Measurements from ENCODE around the gene RPL6. TPM values are rescaled to one million over a fixed set of nuclear protein-coding genes. Genes with fewer than 3 reads are reported as not detected.
A peak's percentile ranks its signal among the peaks of the same experiment; 100 is the strongest.
"Not testable (repeated sequence)": the region's sequence is repeated elsewhere in the genome, so short reads cannot be mapped to it uniquely, and the experiment has no call there.

The RPL6 gene
- total RNA-seq, 2 experiments from 2014 or later: 1,104 to 1,130 TPM

DNA sequence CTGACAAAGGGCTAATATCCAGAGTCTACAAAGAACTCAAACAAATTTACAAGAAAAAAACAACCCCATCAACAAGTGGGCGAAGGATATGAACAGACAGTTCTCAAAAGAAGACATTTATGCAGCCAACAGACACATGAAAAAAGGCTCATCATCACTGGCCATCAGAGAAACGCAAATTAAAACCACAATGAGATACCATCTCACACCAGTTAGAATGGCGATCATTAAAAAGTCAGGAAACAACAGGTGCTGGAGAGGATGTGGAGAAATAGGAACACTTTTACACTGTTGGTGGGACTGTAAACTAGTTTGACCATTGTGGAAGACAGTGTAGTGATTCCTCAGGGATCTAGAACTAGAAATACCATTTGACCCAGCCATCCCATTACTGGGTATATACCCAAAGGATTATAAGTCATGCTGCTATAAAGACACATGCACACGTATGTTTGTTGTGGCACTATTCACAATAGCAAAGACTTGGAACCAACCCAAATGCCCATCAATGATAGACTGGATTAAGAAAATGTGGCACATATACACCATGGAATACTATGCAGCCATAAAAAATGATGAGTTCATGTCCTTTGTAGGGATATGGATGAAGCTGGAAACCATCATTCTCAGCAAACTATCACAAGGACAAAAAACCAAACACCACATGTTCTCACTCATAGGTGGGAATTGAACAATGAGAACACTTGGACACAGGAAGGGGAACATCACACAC lies 19.3 kb downstream of the RPL6 start:
- H3K36me3 Mint-ChIP-seq (ENCODE audit: low read depth); ATAC-seq; H3K27ac Mint-ChIP-seq; DNase-seq; H3K9me3 Mint-ChIP-seq (ENCODE audit: insufficient read depth); H3K4me1 Mint-ChIP-seq (ENCODE audit: low read depth); H3K27me3 Mint-ChIP-seq (ENCODE audit: low read depth); POLR2A ChIA-PET; H3K4me3 Mint-ChIP-seq: not testable (repeated sequence)
- CTCF ChIA-PET: interaction anchor here (0.8 kb wide), 1 partner anchor 192 kb away, joined by 4 read pairs; no protein-coding TSS in a partner anchor

DNA sequence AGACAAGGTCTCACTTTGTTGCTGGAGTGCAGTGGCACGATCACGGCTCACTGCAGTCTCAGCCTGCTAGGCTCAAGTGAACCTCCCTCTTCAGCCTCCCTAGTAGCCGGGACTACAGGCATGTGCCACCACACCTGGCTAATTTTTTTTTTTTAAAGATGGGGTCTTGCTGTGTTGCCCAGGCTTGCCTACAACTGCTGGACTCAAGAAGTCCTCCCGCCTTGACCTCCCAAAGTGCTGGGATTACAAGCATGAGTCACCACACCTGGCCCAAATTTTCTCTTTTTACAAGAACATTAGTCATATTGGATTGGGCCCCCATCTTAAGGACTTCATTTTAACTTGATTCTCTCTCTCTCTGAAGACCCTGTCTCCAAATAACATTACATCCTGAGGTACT lies 20.2 kb downstream of the RPL6 start:
- no peak for DNase-seq
- CTCF ChIA-PET: interaction anchor here (0.8 to 3.9 kb wide), 2 partner anchors 191 to 192 kb away, joined by 4 to 109 read pairs; no protein-coding TSS in a partner anchor
- H3K27ac Mint-ChIP-seq: no peak overlapping the region

DNA sequence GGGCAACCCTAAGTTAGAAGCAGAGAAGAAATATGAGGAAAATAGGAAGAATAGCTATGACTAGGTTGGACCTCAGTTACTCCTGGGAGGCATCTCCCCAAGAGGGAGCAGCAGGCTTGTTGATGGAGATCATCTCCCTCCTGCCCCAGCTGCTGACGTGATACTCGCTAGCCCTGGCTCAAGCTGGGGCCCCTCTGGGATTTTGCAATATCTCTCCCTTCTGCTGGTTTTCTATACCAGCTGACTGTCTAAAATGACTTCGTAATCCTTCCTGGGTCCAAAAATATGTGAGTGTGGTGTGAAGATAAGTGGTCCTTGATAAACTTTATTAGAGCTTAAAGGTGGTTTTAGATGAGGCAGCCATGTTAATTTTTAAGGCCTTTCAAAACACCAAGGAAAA lies 22.7 kb downstream of the RPL6 start:
- H3K4me1 Mint-ChIP-seq (ENCODE audit: low read depth): peaks cover 14% of the 10 kb centered on the region
- ATAC-seq: no peak
- CTCF ChIA-PET: interaction anchor here (0.6 to 3.9 kb wide), 43 partner anchors 9 to 756 kb away, joined by 3 to 109 read pairs (median 4); no protein-coding TSS in a partner anchor
- peaks cover 5% of the 10 kb centered on the region for H3K27me3 Mint-ChIP-seq (ENCODE audit: low read depth)
- no peak overlapping the region for H3K27ac Mint-ChIP-seq
- no peak overlapping the region for H3K4me3 Mint-ChIP-seq
- no peaks in the 10 kb centered on the region for H3K36me3 Mint-ChIP-seq (ENCODE audit: low read depth)
- H3K9me3 Mint-ChIP-seq (ENCODE audit: insufficient read depth): no peaks in the 10 kb centered on the region
- DNase-seq: no peak
- POLR2A ChIA-PET: interaction anchor here (1.0 to 1.1 kb wide), 2 partner anchors 189 to 262 kb away, joined by 4 read pairs; partner anchors contain the start of gene TRAFD1

More for the DNA sequence above, 20.2 kb downstream of the RPL6 start:
- Mint-ChIP-seq H3K4me3 (no peak overlapping the region), H3K36me3 (ENCODE audit: low read depth) (no peaks in the 10 kb centered on the region), H3K4me1 (ENCODE audit: low read depth) (peaks cover 10% of the 10 kb centered on the region), H3K27me3 (ENCODE audit: low read depth) (peaks cover 5% of the 10 kb centered on the region), H3K9me3 (ENCODE audit: insufficient read depth) (no peaks in the 10 kb centered on the region)
- POLR2A ChIA-PET: interaction anchor here (0.7 kb wide), 1 partner anchor 264 kb away, joined by 3 read pairs; the partner anchor contains the start of gene TRAFD1
- ATAC-seq: no peak

GRCh38 chr12:112382866-112383265 lies 26.5 kb downstream of the RPL6 start:
- CTCF ChIA-PET: no interaction called here
- POLR2A ChIA-PET: no interaction called here

GRCh38 chr12:112381883-112382796 lies 27.3 kb downstream of the RPL6 start, which contains the start of gene HECTD4:
Gene HECTD4 (minus strand): TSS chr12:112382431. CDS start chr12:112382128, 303 bp downstream.
- Mint-ChIP-seq H3K4me3 (peak within 1 kb of the TSS; percentile 97), H3K4me1 (ENCODE audit: low read depth) (peaks cover 27% of the 10 kb centered on the region), H3K9me3 (ENCODE audit: insufficient read depth) (no peaks in the 10 kb centered on the region), H3K27me3 (ENCODE audit: low read depth) (no peaks in the 10 kb centered on the region), H3K27ac (peak within 1 kb of the TSS; percentile 92), H3K36me3 (ENCODE audit: low read depth) (peaks cover 3% of the 10 kb centered on the region)
- ChIA-PET POLR2A (no interaction called here), CTCF (interaction anchor here (1.2 kb wide), 1 partner anchor 184 kb away, joined by 4 read pairs; no protein-coding TSS in a partner anchor)
- DNase-seq: peak; percentile 95
- peak; percentile 98 for ATAC-seq

More at GRCh38 chr12:112382866-112383265, 26.5 kb downstream of the RPL6 start:
- Mint-ChIP-seq H3K27me3 (ENCODE audit: low read depth) (no peaks in the 10 kb centered on the region), H3K27ac (peak overlapping the region; percentile 89), H3K36me3 (ENCODE audit: low read depth) (peaks cover 3% of the 10 kb centered on the region), H3K4me1 (ENCODE audit: low read depth) (peaks cover 32% of the 10 kb centered on the region), H3K4me3 (peak overlapping the region; percentile 83), H3K9me3 (ENCODE audit: insufficient read depth) (no peaks in the 10 kb centered on the region)
- ATAC-seq (no peak), DNase-seq (no peak)

GRCh38 chr12:112381406-112381882 lies 28.0 kb downstream of the RPL6 start:
- peak; percentile 46 for DNase-seq
- POLR2A ChIA-PET: no interaction called here

GRCh38 chr12:112380663-112381405 lies 28.6 kb downstream of the RPL6 start:
- DNase-seq: no peak
- Mint-ChIP-seq H3K27me3 (ENCODE audit: low read depth) (no peaks in the 10 kb centered on the region), H3K27ac (peak overlapping the region; percentile 92), H3K9me3 (ENCODE audit: insufficient read depth) (no peaks in the 10 kb centered on the region), H3K4me1 (ENCODE audit: low read depth) (peaks cover 22% of the 10 kb centered on the region), H3K36me3 (ENCODE audit: low read depth) (peaks cover 3% of the 10 kb centered on the region), H3K4me3 (peak overlapping the region; percentile 97)
- ChIA-PET CTCF (interaction anchor here (1.2 kb wide), 1 partner anchor 183 kb away, joined by 4 read pairs; no protein-coding TSS in a partner anchor), POLR2A (no interaction called here)
- ATAC-seq: no peak

More at GRCh38 chr12:112381406-112381882, 28.0 kb downstream of the RPL6 start:
- CTCF ChIA-PET: interaction anchor here (1.2 kb wide), 1 partner anchor 183 kb away, joined by 4 read pairs; no protein-coding TSS in a partner anchor
- peak; percentile 41 for ATAC-seq
- peaks cover 22% of the 10 kb centered on the region for H3K4me1 Mint-ChIP-seq (ENCODE audit: low read depth)
- peak overlapping the region; percentile 92 for H3K27ac Mint-ChIP-seq
- H3K36me3 Mint-ChIP-seq (ENCODE audit: low read depth): peaks cover 3% of the 10 kb centered on the region
- peak overlapping the region; percentile 97 for H3K4me3 Mint-ChIP-seq
- H3K9me3 Mint-ChIP-seq (ENCODE audit: insufficient read depth): no peaks in the 10 kb centered on the region
- H3K27me3 Mint-ChIP-seq (ENCODE audit: low read depth): no peaks in the 10 kb centered on the region

GRCh38 chr12:112375105-112375504 lies 34.3 kb downstream of the RPL6 start:
- no peaks in the 10 kb centered on the region for H3K9me3 Mint-ChIP-seq (ENCODE audit: insufficient read depth)
- ChIA-PET POLR2A (no interaction called here), CTCF (no interaction called here)
- H3K36me3 Mint-ChIP-seq (ENCODE audit: low read depth): no peaks in the 10 kb centered on the region
- no peak for ATAC-seq
- no peak overlapping the region for H3K27ac Mint-ChIP-seq
- no peak overlapping the region for H3K4me3 Mint-ChIP-seq
- no peak for DNase-seq
- H3K4me1 Mint-ChIP-seq (ENCODE audit: low read depth): peaks cover 10% of the 10 kb centered on the region
- H3K27me3 Mint-ChIP-seq (ENCODE audit: low read depth): no peaks in the 10 kb centered on the region

GRCh38 chr12:112374166-112374740 lies 35.2 kb downstream of the RPL6 start:
- Mint-ChIP-seq H3K9me3 (ENCODE audit: insufficient read depth) (no peaks in the 10 kb centered on the region), H3K27ac (no peak overlapping the region), H3K4me3 (no peak overlapping the region), H3K36me3 (ENCODE audit: low read depth) (no peaks in the 10 kb centered on the region), H3K4me1 (ENCODE audit: low read depth) (peaks cover 6% of the 10 kb centered on the region), H3K27me3 (ENCODE audit: low read depth) (no peaks in the 10 kb centered on the region)
- ATAC-seq: no peak
- ChIA-PET POLR2A (no interaction called here), CTCF (interaction anchor here (0.5 to 0.9 kb wide), 2 partner anchors 13 to 52 kb away, joined by 3 read pairs; no protein-coding TSS in a partner anchor)
- DNase-seq: no peak

DNA sequence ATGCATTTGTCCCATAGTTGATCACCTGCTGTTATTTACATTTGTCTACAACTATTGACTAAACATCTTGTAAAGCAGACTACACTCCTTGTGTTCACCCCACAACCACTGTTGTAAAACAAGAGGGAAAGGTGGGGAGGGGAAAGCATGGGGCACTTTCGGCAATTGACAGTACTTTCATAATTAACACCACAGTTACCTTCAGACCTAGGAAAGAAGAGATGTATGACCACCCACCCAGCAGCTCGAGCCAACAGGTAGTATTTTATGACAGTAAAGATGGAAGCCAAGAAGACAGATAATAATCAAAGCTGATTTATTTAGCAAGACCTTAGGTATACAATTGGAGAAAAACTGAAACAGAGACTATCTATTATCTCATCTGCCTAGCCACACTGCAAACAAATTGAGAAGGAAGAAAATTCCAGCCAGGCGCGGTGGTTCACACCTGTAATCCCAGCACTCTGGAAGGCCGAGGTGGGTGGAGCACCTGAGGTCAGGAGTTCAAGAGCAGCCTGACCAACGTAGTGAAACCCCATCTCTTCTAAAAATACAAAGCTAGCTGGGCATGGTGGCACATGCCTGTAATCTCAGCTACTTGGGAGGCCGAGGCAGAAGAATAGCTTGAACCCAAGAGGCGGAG lies 38.4 kb downstream of the RPL6 start:
- Mint-ChIP-seq H3K36me3 (ENCODE audit: low read depth) (no peaks in the 10 kb centered on the region), H3K9me3 (ENCODE audit: insufficient read depth) (no peaks in the 10 kb centered on the region), H3K27ac (no peak overlapping the region), H3K27me3 (ENCODE audit: low read depth) (no peaks in the 10 kb centered on the region), H3K4me3 (no peak overlapping the region), H3K4me1 (ENCODE audit: low read depth) (peaks cover 6% of the 10 kb centered on the region)
- POLR2A ChIA-PET: interaction anchor here (1.0 kb wide), 1 partner anchor 685 kb away, joined by 3 read pairs; the partner anchor contains the start of gene ACAD10
- CTCF ChIA-PET: no interaction called here
- ATAC-seq (no peak), DNase-seq (no peak)
